H1 (cell line): ENCODE results near the gene INSYN1. TPM values are rescaled to one million over a fixed set of nuclear protein-coding genes. Genes with fewer than 3 reads are reported as not detected.
A peak's percentile ranks its signal among the peaks of the same experiment; 100 is the strongest.

Experiments used
- CTCF ChIA-PET: fragments of 300-600 bp; sonication (Branson Sonifier 250); formaldehyde crosslinking; loops from one replicate; lab custom pipeline; 2021; ENCODE audit not compliant: partially characterized antibody; lab: Charles Lee
- POLR2A ChIA-PET: fragments of 300-600 bp; sonication (Branson Sonifier 250); formaldehyde crosslinking; loops from one replicate; lab custom pipeline; 2021; ENCODE audit warnings: inconsistent platforms; ENCODE audit not compliant: partially characterized antibody; lab: Charles Lee
- DNase-seq, 2 experiments: peaks; one replicate each; pipeline versions ENCODE4 v3.0.0 to v3.0.0-alpha.2; 2010 to 2022; ENCODE audit warnings: low spot score in 2 of 2, low read depth in 1 of 2, mixed read lengths in 1 of 2
- FAIRE-seq: peaks from 2 replicates; lab custom pipeline; 2011; peaks lifted over from hg19 to GRCh38; lab: Jason Lieb, UNC
- H2AFZ ChIP-seq: 2 replicates; pipeline ENCODE4 v1.8.1; 2012; ENCODE audit warnings: low read length, inconsistent platforms
- H2AK5ac ChIP-seq: 2 replicates; pipeline ENCODE4 v1.6.1; 2013; ENCODE audit warnings: low read depth, low read length
- H2BK120ac ChIP-seq: replicated peaks from 2 replicates; pipeline ENCODE3; 2013; ENCODE audit warnings: low read depth, low read length, inconsistent platforms
- H2BK12ac ChIP-seq: 2 replicates; pipeline ENCODE4 v1.6.1; 2013; ENCODE audit warnings: low read depth, low read length
- H2BK15ac ChIP-seq: 2 replicates; pipeline ENCODE4 v1.6.1; 2013; ENCODE audit warnings: low read length
- H2BK20ac ChIP-seq: 2 replicates; pipeline ENCODE4 v1.6.1; 2013; ENCODE audit warnings: low read length
- H2BK5ac ChIP-seq: 2 replicates; pipeline ENCODE4 v1.6.1; 2013; ENCODE audit warnings: low read depth, low read length
- H3K14ac ChIP-seq: 2 replicates; pipeline ENCODE4 v1.6.1; 2013; ENCODE audit warnings: inconsistent platforms; ENCODE audit not compliant: insufficient read length
- H3K18ac ChIP-seq: 2 replicates; pipeline ENCODE4 v1.6.1; 2013; ENCODE audit warnings: low read length; ENCODE audit errors: extremely low read depth
- H3K23ac ChIP-seq: 2 replicates; pipeline ENCODE4 v1.6.1; 2013; ENCODE audit warnings: inconsistent platforms; ENCODE audit not compliant: insufficient read length
- H3K23me2 ChIP-seq: 2 replicates; pipeline ENCODE4 v1.6.1; 2013; ENCODE audit warnings: low read depth, low read length
- H3K27ac ChIP-seq: 2 replicates; pipeline ENCODE4 v1.6.1; 2011; ENCODE audit warnings: low read depth, low read length, inconsistent platforms
- H3K27me3 ChIP-seq, 4 experiments: replicated peaks in 1 of 4; 1 replicate in 1 of 4; 2 replicates in 3 of 4; pipeline versions ENCODE4 v1.6.1 to v1.8.1; 2011 to 2013; ENCODE audit warnings: low read length in 3 of 4, mild to moderate bottlenecking in 3 of 4, inconsistent platforms in 2 of 4, mixed read lengths in 2 of 4, moderate library complexity in 1 of 4; ENCODE audit not compliant: control insufficient read depth in 3 of 4, insufficient read depth in 3 of 4; ENCODE audit errors: extremely low read depth in 1 of 4
- H3K36me3 ChIP-seq, 4 experiments: 2 replicates each; pipeline versions ENCODE4 v1.6.1 to v1.8.1; 2011 to 2013; ENCODE audit warnings: mild to moderate bottlenecking in 4 of 4, low read length in 3 of 4, moderate library complexity in 2 of 4, control low read depth in 1 of 4, inconsistent platforms in 1 of 4; ENCODE audit not compliant: insufficient read depth in 4 of 4, control insufficient read depth in 2 of 4
- H3K4ac ChIP-seq: replicated peaks from 2 replicates; pipeline ENCODE3; 2013; ENCODE audit warnings: low read length, low read depth, mixed read lengths, inconsistent platforms; ENCODE audit not compliant: insufficient read length
- H3K4me1 ChIP-seq, 4 experiments: replicated peaks in 1 of 4; 1 replicate in 1 of 4; 2 replicates in 3 of 4; pipeline versions ENCODE4 v1.6.1 to v1.8.1; 2011 to 2013; ENCODE audit warnings: low read length in 3 of 4, inconsistent platforms in 2 of 4, mixed read lengths in 1 of 4; ENCODE audit not compliant: insufficient read depth in 4 of 4, control insufficient read depth in 3 of 4
- H3K4me2 ChIP-seq, 2 experiments: 2 replicates each; pipeline versions ENCODE4 v1.6.1 to v1.8.1; 2011 to 2013; ENCODE audit warnings: low read depth in 2 of 2, low read length in 2 of 2, control low read depth in 1 of 2, inconsistent platforms in 1 of 2, mild to moderate bottlenecking in 1 of 2; ENCODE audit not compliant: insufficient read depth in 1 of 2
- H3K4me3 ChIP-seq, 4 experiments: fragments of 200-600, 300-600 bp in 1 of 4; sonication (generic), shearing (Covaris generic), sonication (Bioruptor Twin) in 1 of 4; 2 replicates each; pipeline versions ENCODE4 v1.5.1 to v1.8.1; 2011 to 2016; ENCODE audit warnings: low read length in 4 of 4, low read depth in 3 of 4, control low read depth in 2 of 4, inconsistent platforms in 2 of 4, mild to moderate bottlenecking in 2 of 4, mixed read lengths in 1 of 4, moderate library complexity in 1 of 4; ENCODE audit not compliant: insufficient read depth in 2 of 4; ENCODE audit errors: extremely low read depth in 1 of 4
- H3K56ac ChIP-seq: replicated peaks from 2 replicates; pipeline ENCODE3; 2013; ENCODE audit warnings: low read depth, mild to moderate bottlenecking, mixed read lengths, low read length, inconsistent platforms; ENCODE audit not compliant: insufficient read length
- H3K79me1 ChIP-seq: 2 replicates; pipeline ENCODE4 v1.6.1; 2013; ENCODE audit warnings: low read depth, low read length, control low read depth
- H3K79me2 ChIP-seq, 2 experiments: 2 replicates each; pipeline versions ENCODE4 v1.6.1 to v1.8.1; 2012 to 2013; ENCODE audit warnings: low read length in 2 of 2, mild to moderate bottlenecking in 2 of 2, inconsistent platforms in 1 of 2; ENCODE audit not compliant: insufficient read depth in 2 of 2, control insufficient read depth in 1 of 2
- H3K9ac ChIP-seq, 4 experiments: replicated peaks in 1 of 4; 1 replicate in 1 of 4; 2 replicates in 3 of 4; pipeline versions ENCODE4 v1.6.1 to v1.8.1; 2011 to 2013; ENCODE audit warnings: low read depth in 3 of 4, low read length in 3 of 4, control low read depth in 2 of 4, mild to moderate bottlenecking in 2 of 4, moderate library complexity in 2 of 4, inconsistent platforms in 1 of 4; ENCODE audit errors: extremely low read depth in 1 of 4
- H3K9me3 ChIP-seq, 2 experiments: 2 replicates each; pipeline versions ENCODE4 v1.6.1 to v1.8.1; 2012 to 2013; ENCODE audit warnings: mild to moderate bottlenecking in 2 of 2, moderate library complexity in 2 of 2, control low read depth in 1 of 2, inconsistent platforms in 1 of 2, low read depth in 1 of 2, low read length in 1 of 2, mixed read lengths in 1 of 2; ENCODE audit not compliant: insufficient read depth in 2 of 2
- H4K20me1 ChIP-seq, 2 experiments: replicated peaks in 1 of 2; 2 replicates each; pipeline versions ENCODE3 to v1.8.1; 2011 to 2013; ENCODE audit warnings: inconsistent platforms in 2 of 2, low read length in 2 of 2, mild to moderate bottlenecking in 1 of 2; ENCODE audit not compliant: insufficient read depth in 2 of 2, control insufficient read depth in 1 of 2
- H4K5ac ChIP-seq: 2 replicates; pipeline ENCODE4 v1.6.1; 2013; ENCODE audit warnings: low read length, low read depth, mixed read lengths, inconsistent platforms; ENCODE audit not compliant: insufficient read length
- H4K8ac ChIP-seq: 2 replicates; pipeline ENCODE4 v1.8.0; 2013; ENCODE audit warnings: mild to moderate bottlenecking, moderate library complexity, low read length, inconsistent platforms; ENCODE audit not compliant: insufficient read depth; ENCODE audit errors: extremely low read depth
- H4K91ac ChIP-seq: replicated peaks from 2 replicates; pipeline ENCODE3; 2013; ENCODE audit warnings: low read length, mixed read lengths, inconsistent platforms; ENCODE audit not compliant: insufficient read length
- EZH2 ChIP-seq: fragments of 200-600 bp; sonication (generic); IDR thresholded peaks from 2 replicates; pipeline ENCODE4 v1.7.1; 2012; ENCODE audit warnings: low read depth, mild to moderate bottlenecking, moderate library complexity, low read length, inconsistent platforms; ENCODE audit not compliant: severe bottlenecking
- HDAC2 ChIP-seq, 2 experiments: fragments of 300-600 bp in 1 of 2; sonication (generic) in 1 of 2; IDR thresholded peaks; 2 replicates each; pipeline ENCODE4 v1.6.1; 2011 to 2012; ENCODE audit warnings: low read depth in 2 of 2, low read length in 2 of 2, mild to moderate bottlenecking in 2 of 2, moderate library complexity in 2 of 2, borderline replicate concordance in 1 of 2, inconsistent platforms in 1 of 2
- KDM4A ChIP-seq: IDR thresholded peaks from one replicate; pipeline ENCODE4 v1.7.1; 2012; ENCODE audit warnings: low read depth, mild to moderate bottlenecking, moderate library complexity, low read length, inconsistent platforms; ENCODE audit not compliant: severe bottlenecking
- RXRA ChIP-seq: IDR thresholded peaks from 2 replicates; pipeline ENCODE4 v1.6.1; 2011; ENCODE audit warnings: low read depth, mild to moderate bottlenecking, low read length, moderate library complexity; ENCODE audit not compliant: insufficient read depth
- SIRT6 ChIP-seq: IDR thresholded peaks from one replicate; pipeline ENCODE4 v1.7.1; 2012; ENCODE audit warnings: low read length, inconsistent platforms
- SIX5 ChIP-seq: IDR thresholded peaks from 2 replicates; pipeline ENCODE4 v1.6.1; 2011; ENCODE audit warnings: mild to moderate bottlenecking, low read depth, low read length
- SP1 ChIP-seq: IDR thresholded peaks from 2 replicates; pipeline ENCODE4 v1.6.1; 2011; ENCODE audit warnings: low read depth, low read length
- TCF12 ChIP-seq: IDR thresholded peaks from 2 replicates; pipeline ENCODE4 v1.6.1; 2011; ENCODE audit warnings: low read depth, mild to moderate bottlenecking, low read length
- ZNF274 ChIP-seq: IDR thresholded peaks from 2 replicates; pipeline ENCODE4 v1.7.0; 2012; ENCODE audit warnings: low read length, borderline replicate concordance; ENCODE audit errors: extremely low read depth
- WGBS, 2 experiments: shearing (Covaris generic) in 1 of 2; methylation state at CpG; one replicate each; pipeline versions ENCODE4 v1.1.6 to v1.1.7; 2013 to 2015; ENCODE audit warnings: low lambda C conversion rate in 2 of 2, mixed read lengths in 2 of 2, inconsistent platforms in 1 of 2, low coverage in 1 of 2, missing lambda C conversion rate in 1 of 2; ENCODE audit not compliant: insufficient replicate concordance in 2 of 2, insufficient coverage in 1 of 2, insufficient read length in 1 of 2; ENCODE audit errors: extremely low coverage in 1 of 2, missing lambda C conversion rate in 1 of 2; 5-methylcytosine and 5-hydroxymethylcytosine counted together
- polyA plus RNA-seq, 7 experiments: library from polyadenylated mRNA; depleted of rRNA in 3 of 7; stranded (reverse) in 5 of 7; unstranded in 2 of 7; fragments of >200 nt in 5 of 7; fragments of 200-250 nt in 2 of 7; gene quantifications; 1 replicate in 5 of 7; 2 replicates in 1 of 7; 4 replicates in 1 of 7; pipeline versions ENCODE4 v1.2.1 to v1.2.3, GENCODE V29; 2011 to 2013; ENCODE audit warnings: missing spikeins in 2 of 7, mixed read lengths in 2 of 7
- total RNA-seq: library from RNA; stranded (reverse); fragmentation: NEBNext Ultra II Directional; extraction: Animal tissue kit (Norgen Biotek cat#: 25700); gene quantifications from 2 replicates; pipeline ENCODE4 v1.2.1, GENCODE V29; 2021

Gene INSYN1
- total and polyA plus RNA-seq, 2 of the 8 experiments (the other 6 are each of a cell fraction or from before 2014, with no cell fraction given) = 7.2 to 10.2 TPM

- H3K4me3 ChIP-seq = no peak overlapping the region
- TF ChIP-seq SIX5 = no peak
- no peak for TF ChIP-seq HDAC2 (IDR thresholded peaks at IDR 0.05; ENCODE audit: borderline replicate concordance in 1 of 2, low read depth in 2 of 2, low read length in 2 of 2)
- TF ChIP-seq SIRT6 = no peak
- TF ChIP-seq KDM4A = no peak
- TF ChIP-seq SP1 = no peak
- TF ChIP-seq TCF12 = no peak
- no peak for TF ChIP-seq RXRA
- TF ChIP-seq ZNF274 = no peak
- no peak for TF ChIP-seq EZH2
These were observed 44.5 kb downstream of the INSYN1 start for GRCh38 chr15:73708691-73709090.

More at GRCh38 chr15:73708691-73709090, 44.5 kb downstream of the INSYN1 start:
- CTCF ChIA-PET = interaction anchor here (1.0 to 18.5 kb wide), 8 partner anchors 8 to 192 kb away, joined by 3 to 496 read pairs (median 16); partner anchors contain the start of genes CD276 and NPTN
- POLR2A ChIA-PET = no interaction called here
- Histone ChIP-seq H3K14ac (no peak overlapping the region), H3K18ac (no peak overlapping the region), H2AFZ (no peak overlapping the region), H2BK12ac (no peak overlapping the region), H4K91ac (no peak overlapping the region), H2BK120ac (no peak overlapping the region), H3K27ac (no peak overlapping the region), H3K4me1 (no peaks in the 10 kb centered on the region), H3K9me3 (no peaks in the 10 kb centered on the region), H3K4ac (no peak overlapping the region), H2BK15ac (no peak overlapping the region), H3K23me2 (peaks cover 2% of the 10 kb centered on the region; the same call in 1 of the 2 replicates), H3K23ac (no peak overlapping the region), H3K4me2 (no peak overlapping the region), H3K9ac (no peak overlapping the region), H3K36me3 (peaks cover 10 to 53% (median 48%) of the 10 kb centered on the region in 4 experiments), H2AK5ac (no peak overlapping the region), H4K20me1 (peaks cover 5 to 29% of the 10 kb centered on the region in 2 experiments), H2BK5ac (peak overlapping the region; percentile 4; the same call in 1 of the 2 replicates), H4K8ac (no peak overlapping the region), H3K79me2 (peaks cover 0 to 4% of the 10 kb centered on the region in 2 experiments; a peak in 1 of 4 replicates), H3K27me3 (no peaks in the 10 kb centered on the region), H4K5ac (no peak overlapping the region), H2BK20ac (no peak overlapping the region), H3K79me1 (no peaks in the 10 kb centered on the region), H3K56ac (no peak overlapping the region)
- WGBS, 2 experiments = 89% methylated on average over 6 of the region's 6 CpGs; no CpG with 5 or more reads in 1 of the 2 experiments
- DNase-seq (no peak), FAIRE-seq (no peak)
